Thyroid gland (tissue), 4 donors: ENCODE data around the gene PRKCE.

Experiments
- POLR2A ChIP-seq, 2 donors: fragments of 450-650 bp; IDR thresholded peaks; one replicate each; pipeline ENCODE4 v1.6.1; 2017; ENCODE audit warnings: antibody characterized with exemption in 2 of 2, mild to moderate bottlenecking in 2 of 2, moderate library complexity in 1 of 2
- TF ChIP-seq, protein P1 (sequence below), 6 experiments: fragments of 200-600 bp in 3 of 6; fragments of 450-650 bp in 3 of 6; sonication (generic) in 3 of 6; IDR thresholded peaks; one replicate each; pipeline ENCODE4 v1.5.1; 2016 to 2019; ENCODE audit warnings: antibody characterized with exemption in 6 of 6, mild to moderate bottlenecking in 2 of 6, inconsistent platforms in 1 of 6, moderate library complexity in 1 of 6

DNA sequence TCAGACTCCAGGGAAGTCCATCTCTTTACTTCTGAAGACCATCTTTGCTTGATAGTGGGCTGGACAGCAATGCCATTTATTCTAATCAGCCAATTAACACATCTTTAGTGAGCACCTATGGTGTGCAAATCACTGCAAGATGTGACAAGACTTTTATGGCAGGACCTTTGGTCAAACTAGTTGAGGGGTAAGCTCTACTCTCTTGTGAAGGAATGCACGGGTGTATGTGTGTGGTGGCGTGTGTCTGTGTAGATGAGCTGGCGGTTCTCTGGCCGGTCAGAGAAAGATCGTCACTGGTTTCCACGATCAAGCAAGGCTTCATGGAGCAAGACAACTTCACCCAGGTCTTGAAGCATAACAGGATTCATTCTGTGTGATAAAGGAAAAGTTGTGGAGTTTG is 364.6 kb downstream of the PRKCE start:
- TF ChIP-seq, protein P1, sequence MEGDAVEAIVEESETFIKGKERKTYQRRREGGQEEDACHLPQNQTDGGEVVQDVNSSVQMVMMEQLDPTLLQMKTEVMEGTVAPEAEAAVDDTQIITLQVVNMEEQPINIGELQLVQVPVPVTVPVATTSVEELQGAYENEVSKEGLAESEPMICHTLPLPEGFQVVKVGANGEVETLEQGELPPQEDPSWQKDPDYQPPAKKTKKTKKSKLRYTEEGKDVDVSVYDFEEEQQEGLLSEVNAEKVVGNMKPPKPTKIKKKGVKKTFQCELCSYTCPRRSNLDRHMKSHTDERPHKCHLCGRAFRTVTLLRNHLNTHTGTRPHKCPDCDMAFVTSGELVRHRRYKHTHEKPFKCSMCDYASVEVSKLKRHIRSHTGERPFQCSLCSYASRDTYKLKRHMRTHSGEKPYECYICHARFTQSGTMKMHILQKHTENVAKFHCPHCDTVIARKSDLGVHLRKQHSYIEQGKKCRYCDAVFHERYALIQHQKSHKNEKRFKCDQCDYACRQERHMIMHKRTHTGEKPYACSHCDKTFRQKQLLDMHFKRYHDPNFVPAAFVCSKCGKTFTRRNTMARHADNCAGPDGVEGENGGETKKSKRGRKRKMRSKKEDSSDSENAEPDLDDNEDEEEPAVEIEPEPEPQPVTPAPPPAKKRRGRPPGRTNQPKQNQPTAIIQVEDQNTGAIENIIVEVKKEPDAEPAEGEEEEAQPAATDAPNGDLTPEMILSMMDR (IDR thresholded peaks at IDR 0.05): no peak
- no peak for TF ChIP-seq POLR2A (IDR thresholded peaks at IDR 0.05)
